NB4 (cell line): ENCODE measurements around the gene CAB39.

Experiments
- TF ChIP-seq, protein P1 (sequence below): IDR thresholded peaks from one replicate; pipeline ENCODE4 v1.5.1; 2012; ENCODE audit warnings: low read depth, low read length
- TF ChIP-seq, protein P2 (sequence below): IDR thresholded peaks from 2 replicates; pipeline ENCODE4 v1.6.1; 2011; ENCODE audit warnings: low read depth, low read length

DNA sequence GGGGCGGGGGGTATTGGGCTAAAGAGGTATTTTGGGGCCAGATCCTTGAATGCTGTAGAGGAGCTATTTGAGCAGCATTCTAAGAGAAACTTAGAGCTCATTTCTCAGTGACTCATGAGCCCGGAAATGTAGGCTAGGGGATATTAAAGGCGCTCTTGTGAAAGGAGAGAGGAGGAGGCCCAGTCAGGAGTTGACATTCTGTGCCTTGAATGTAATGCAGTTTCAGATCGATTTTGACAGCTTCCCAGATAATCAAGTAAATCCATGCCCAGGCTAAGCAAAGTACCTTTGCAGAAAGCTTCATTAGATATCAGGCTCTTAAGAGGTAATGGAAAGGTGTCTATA is 1.5 kb downstream of the CAB39 start:
- TF ChIP-seq, protein P1, sequence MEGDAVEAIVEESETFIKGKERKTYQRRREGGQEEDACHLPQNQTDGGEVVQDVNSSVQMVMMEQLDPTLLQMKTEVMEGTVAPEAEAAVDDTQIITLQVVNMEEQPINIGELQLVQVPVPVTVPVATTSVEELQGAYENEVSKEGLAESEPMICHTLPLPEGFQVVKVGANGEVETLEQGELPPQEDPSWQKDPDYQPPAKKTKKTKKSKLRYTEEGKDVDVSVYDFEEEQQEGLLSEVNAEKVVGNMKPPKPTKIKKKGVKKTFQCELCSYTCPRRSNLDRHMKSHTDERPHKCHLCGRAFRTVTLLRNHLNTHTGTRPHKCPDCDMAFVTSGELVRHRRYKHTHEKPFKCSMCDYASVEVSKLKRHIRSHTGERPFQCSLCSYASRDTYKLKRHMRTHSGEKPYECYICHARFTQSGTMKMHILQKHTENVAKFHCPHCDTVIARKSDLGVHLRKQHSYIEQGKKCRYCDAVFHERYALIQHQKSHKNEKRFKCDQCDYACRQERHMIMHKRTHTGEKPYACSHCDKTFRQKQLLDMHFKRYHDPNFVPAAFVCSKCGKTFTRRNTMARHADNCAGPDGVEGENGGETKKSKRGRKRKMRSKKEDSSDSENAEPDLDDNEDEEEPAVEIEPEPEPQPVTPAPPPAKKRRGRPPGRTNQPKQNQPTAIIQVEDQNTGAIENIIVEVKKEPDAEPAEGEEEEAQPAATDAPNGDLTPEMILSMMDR, result no peak
- TF ChIP-seq, protein P2, sequence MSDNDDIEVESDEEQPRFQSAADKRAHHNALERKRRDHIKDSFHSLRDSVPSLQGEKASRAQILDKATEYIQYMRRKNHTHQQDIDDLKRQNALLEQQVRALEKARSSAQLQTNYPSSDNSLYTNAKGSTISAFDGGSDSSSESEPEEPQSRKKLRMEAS, result no peak
